Large intestine (tissue), 12 donors: ENCODE results near the gene GTF3C5. TPM values are rescaled to one million over a fixed set of nuclear protein-coding genes. Genes with fewer than 3 reads are reported as not detected.

Experiments
- DNase-seq, 2 donors: peaks; one replicate each; pipeline versions ENCODE4 v3.0.0 to v3.0.0-alpha.2; 2013
- H3K27ac ChIP-seq: one replicate; pipeline ENCODE4 v1.5.1; 2013; ENCODE audit warnings: low read length
- H3K27me3 ChIP-seq: 2 replicates; pipeline ENCODE4 v1.6.1; 2013; ENCODE audit warnings: low read length; ENCODE audit not compliant: control insufficient read depth, insufficient read depth
- H3K36me3 ChIP-seq: 2 replicates; pipeline ENCODE4 v1.6.1; 2013; ENCODE audit warnings: low read length; ENCODE audit not compliant: control insufficient read depth, insufficient read depth
- H3K4me1 ChIP-seq: one replicate; pipeline ENCODE4 v1.6.1; 2013; ENCODE audit warnings: low read length; ENCODE audit not compliant: control insufficient read depth, insufficient read depth
- H3K4me3 ChIP-seq: one replicate; pipeline ENCODE4 v1.5.1; 2013; ENCODE audit warnings: low read length
- H3K9me3 ChIP-seq: one replicate; pipeline ENCODE4 v1.6.1; 2013; ENCODE audit warnings: mild to moderate bottlenecking, low read depth, low read length, moderate library complexity; ENCODE audit not compliant: control insufficient read depth
- WGBS: methylation state at CpG from one replicate; pipeline ENCODE4 v1.1.5; 2013; ENCODE audit warnings: low lambda C conversion rate; ENCODE audit not compliant: insufficient coverage; 5-methylcytosine and 5-hydroxymethylcytosine counted together
- long read RNA-seq, 11 donors: transcript quantifications; one replicate each; lab custom pipeline, GENCODE V29; 2026
- polyA plus RNA-seq: library from polyadenylated mRNA; unstranded; fragments of 120-200 nt; gene quantifications from one replicate; pipeline ENCODE4 v1.2.1, GENCODE V29; 2013

GTF3C5 gene, protein sequence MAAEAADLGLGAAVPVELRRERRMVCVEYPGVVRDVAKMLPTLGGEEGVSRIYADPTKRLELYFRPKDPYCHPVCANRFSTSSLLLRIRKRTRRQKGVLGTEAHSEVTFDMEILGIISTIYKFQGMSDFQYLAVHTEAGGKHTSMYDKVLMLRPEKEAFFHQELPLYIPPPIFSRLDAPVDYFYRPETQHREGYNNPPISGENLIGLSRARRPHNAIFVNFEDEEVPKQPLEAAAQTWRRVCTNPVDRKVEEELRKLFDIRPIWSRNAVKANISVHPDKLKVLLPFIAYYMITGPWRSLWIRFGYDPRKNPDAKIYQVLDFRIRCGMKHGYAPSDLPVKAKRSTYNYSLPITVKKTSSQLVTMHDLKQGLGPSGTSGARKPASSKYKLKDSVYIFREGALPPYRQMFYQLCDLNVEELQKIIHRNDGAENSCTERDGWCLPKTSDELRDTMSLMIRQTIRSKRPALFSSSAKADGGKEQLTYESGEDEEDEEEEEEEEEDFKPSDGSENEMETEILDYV
- 54.8 TPM for polyA plus RNA-seq
- long read RNA-seq, donor 1, partial matches to known transcripts: 5 of 9 reads
- long read RNA-seq, donor 1, other reads (novel, unspliced or antisense): 0 of 9 reads
- long read RNA-seq, donor 2, transcript GTF3C5-202 (11 exons, 2,406 nt): major isoform, 6 of 9 reads
- long read RNA-seq, donor 2, partial matches to known transcripts: 0 of 9 reads
- long read RNA-seq, donor 2, other reads (novel, unspliced or antisense): 0 of 9 reads
- long read RNA-seq, donor 3: 0 reads
- long read RNA-seq, donor 4, partial matches to known transcripts: 0 of 2 reads
- long read RNA-seq, donor 4, other reads (novel, unspliced or antisense): 0 of 2 reads
- long read RNA-seq, donor 5, transcript GTF3C5-202 (11 exons, 2,406 nt): major isoform, 5 of 8 reads
- long read RNA-seq, donor 5, partial matches to known transcripts: 0 of 8 reads
- long read RNA-seq, donor 5, other reads (novel, unspliced or antisense): 0 of 8 reads
- long read RNA-seq, donor 6, transcript GTF3C5-202 (11 exons, 2,406 nt): major isoform, 5 of 26 reads
- long read RNA-seq, donor 6, partial matches to known transcripts: 20 of 26 reads
- long read RNA-seq, donor 6, other reads (novel, unspliced or antisense): 0 of 26 reads
- long read RNA-seq, donor 7, transcript GTF3C5-202 (11 exons, 2,406 nt): major isoform, 6 of 9 reads
- long read RNA-seq, donor 7, partial matches to known transcripts: 0 of 9 reads
- long read RNA-seq, donor 7, other reads (novel, unspliced or antisense): 0 of 9 reads
- long read RNA-seq, donor 8, transcript GTF3C5-202 (11 exons, 2,406 nt): major isoform, 10 of 24 reads
- long read RNA-seq, donor 8, transcript GTF3C5-204 (12 exons, 2,110 nt): minor isoform, 5 of 24 reads
- long read RNA-seq, donor 8, partial matches to known transcripts: 5 of 24 reads
- long read RNA-seq, donor 8, other reads (novel, unspliced or antisense): 0 of 24 reads
- long read RNA-seq, donor 9, transcript GTF3C5-202 (11 exons, 2,406 nt): major isoform, 6 of 9 reads
- long read RNA-seq, donor 9, partial matches to known transcripts: 0 of 9 reads
- long read RNA-seq, donor 9, other reads (novel, unspliced or antisense): 0 of 9 reads
- long read RNA-seq, donor 10, transcript GTF3C5-202 (11 exons, 2,406 nt): major isoform, 8 of 26 reads
- long read RNA-seq, donor 10, partial matches to known transcripts: 14 of 26 reads
- long read RNA-seq, donor 10, other reads (novel, unspliced or antisense): 0 of 26 reads
- long read RNA-seq, donor 11, transcript GTF3C5-202 (11 exons, 2,406 nt): major isoform, 7 of 8 reads
- long read RNA-seq, donor 11, partial matches to known transcripts: 0 of 8 reads
- long read RNA-seq, donor 11, other reads (novel, unspliced or antisense): 0 of 8 reads

DNA sequence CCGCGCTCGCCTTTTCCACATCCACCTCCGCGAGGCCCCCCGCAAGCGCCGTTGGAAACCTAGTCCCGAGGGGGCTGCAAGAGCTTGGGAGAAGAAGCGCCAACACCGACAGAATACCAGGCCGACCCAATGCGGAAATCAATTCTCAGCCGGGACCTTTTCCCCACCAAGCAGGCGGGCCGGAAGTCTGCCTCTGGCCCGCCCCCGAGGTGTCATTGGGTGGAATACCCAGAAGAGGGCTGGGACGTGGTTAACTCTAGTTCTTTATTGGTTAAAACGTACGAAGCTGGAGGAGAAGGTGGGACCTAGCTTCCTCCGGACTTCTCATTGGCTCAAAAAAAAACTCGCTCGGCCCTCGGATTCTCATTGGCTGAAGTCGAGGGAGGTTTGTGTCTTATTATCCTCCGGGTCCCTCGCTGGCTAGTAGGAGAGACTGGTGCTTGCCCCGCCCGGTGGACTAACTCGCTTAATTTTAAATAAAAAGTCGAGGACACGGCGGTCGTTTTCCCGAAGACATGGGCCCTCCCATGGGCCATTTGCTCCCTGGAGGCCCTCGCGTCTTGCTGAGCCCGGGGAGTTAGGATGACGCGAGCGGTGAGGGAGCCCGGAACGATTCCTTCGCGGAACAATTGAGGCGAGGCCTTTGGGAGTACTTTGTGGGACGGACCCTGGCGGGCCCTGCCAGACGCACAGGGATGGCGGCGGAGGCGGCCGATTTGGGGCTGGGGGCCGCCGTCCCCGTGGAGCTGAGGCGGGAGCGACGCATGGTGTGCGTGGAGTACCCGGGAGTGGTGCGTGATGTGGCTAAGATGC is at the start of gene GTF3C5:
GTF3C5 (plus strand) TSS at position 681 of the 813 bp plus-strand sequence; CDS start at position 696, 15 bp downstream.
- H3K4me3 ChIP-seq: peak within 1 kb of the TSS; percentile 100
- WGBS: no CpG with 5 or more reads among the region's 63 CpGs
- peaks cover 12% of the 10 kb centered on the region for H3K36me3 ChIP-seq
- H3K27me3 ChIP-seq: no peaks in the 10 kb centered on the region
- H3K9me3 ChIP-seq: no peaks in the 10 kb centered on the region
- peak; percentile 97 to 99 for DNase-seq
- peaks cover 10% of the 10 kb centered on the region for H3K4me1 ChIP-seq
- H3K27ac ChIP-seq: peak within 1 kb of the TSS; percentile 88

DNA sequence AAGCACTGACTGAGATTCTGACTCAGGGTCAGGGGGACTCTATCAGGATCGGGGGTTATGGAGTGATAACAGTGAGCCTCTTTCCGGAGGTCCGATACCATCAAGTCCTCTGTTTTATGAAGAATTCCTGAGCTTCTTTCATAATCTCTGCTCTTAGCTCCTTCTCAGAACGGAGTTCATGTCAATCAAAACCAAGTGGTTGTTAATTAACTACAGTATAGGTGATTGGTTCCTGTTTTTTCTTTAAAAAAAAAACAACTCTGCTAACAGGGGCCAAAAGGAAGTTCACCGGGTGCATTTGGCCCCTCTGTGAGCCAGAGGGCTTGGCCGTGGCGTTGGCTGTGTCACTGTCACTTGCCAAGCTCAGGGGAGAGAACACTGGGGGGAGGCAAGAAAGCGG is 48.3 kb upstream of the GTF3C5 start:
- H3K27ac ChIP-seq: peak overlapping the region; percentile 82
- no CpG with 5 or more reads among the region's 8 CpGs for WGBS
- peaks cover 9% of the 10 kb centered on the region for H3K27me3 ChIP-seq
- peak in 1 of 2 donors; percentile 74 for DNase-seq
- no peak overlapping the region for H3K4me3 ChIP-seq
- no peaks in the 10 kb centered on the region for H3K9me3 ChIP-seq
- peaks cover 56% of the 10 kb centered on the region for H3K4me1 ChIP-seq
- H3K36me3 ChIP-seq: no peaks in the 10 kb centered on the region

DNA sequence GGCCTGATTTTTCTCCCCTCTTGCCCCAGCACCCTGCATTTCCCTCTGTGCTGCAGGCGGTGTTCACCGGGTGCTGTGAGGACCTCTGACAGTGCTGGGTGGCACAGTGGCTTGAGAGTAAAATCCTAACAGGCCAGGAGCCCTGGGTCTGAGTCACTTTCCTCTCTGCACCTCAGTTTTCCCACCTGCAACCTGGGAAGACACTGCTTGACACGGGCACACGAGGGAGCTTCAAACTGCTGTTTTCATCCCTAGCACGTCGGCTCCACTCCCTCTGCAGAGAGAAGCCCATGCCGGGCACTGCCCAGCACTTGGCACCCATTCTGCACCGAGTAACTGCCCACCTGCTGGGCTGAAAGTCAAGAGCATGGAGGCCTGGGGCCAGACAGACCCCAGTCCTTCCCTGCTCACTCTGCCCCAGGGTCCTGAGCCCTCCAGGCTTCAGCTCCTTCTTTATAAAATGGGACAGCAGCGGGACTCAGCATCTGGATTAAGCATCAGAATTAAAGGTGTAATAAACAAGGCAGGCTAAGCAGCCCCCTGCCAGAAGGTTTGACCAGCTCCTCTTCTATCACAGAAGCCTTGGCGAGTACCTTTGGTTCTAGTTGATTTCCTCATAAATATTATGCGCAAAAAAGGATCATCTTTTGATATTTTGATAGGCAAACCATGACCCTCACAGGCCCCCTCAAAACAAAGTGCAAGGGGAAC is 47.2 kb upstream of the GTF3C5 start:
- Histone ChIP-seq H3K9me3 (no peaks in the 10 kb centered on the region), H3K4me1 (peaks cover 58% of the 10 kb centered on the region), H3K27me3 (peaks cover 6% of the 10 kb centered on the region), H3K4me3 (no peak overlapping the region), H3K27ac (no peak overlapping the region), H3K36me3 (no peaks in the 10 kb centered on the region)
- no CpG with 5 or more reads among the region's 11 CpGs for WGBS
- no peak for DNase-seq

DNA sequence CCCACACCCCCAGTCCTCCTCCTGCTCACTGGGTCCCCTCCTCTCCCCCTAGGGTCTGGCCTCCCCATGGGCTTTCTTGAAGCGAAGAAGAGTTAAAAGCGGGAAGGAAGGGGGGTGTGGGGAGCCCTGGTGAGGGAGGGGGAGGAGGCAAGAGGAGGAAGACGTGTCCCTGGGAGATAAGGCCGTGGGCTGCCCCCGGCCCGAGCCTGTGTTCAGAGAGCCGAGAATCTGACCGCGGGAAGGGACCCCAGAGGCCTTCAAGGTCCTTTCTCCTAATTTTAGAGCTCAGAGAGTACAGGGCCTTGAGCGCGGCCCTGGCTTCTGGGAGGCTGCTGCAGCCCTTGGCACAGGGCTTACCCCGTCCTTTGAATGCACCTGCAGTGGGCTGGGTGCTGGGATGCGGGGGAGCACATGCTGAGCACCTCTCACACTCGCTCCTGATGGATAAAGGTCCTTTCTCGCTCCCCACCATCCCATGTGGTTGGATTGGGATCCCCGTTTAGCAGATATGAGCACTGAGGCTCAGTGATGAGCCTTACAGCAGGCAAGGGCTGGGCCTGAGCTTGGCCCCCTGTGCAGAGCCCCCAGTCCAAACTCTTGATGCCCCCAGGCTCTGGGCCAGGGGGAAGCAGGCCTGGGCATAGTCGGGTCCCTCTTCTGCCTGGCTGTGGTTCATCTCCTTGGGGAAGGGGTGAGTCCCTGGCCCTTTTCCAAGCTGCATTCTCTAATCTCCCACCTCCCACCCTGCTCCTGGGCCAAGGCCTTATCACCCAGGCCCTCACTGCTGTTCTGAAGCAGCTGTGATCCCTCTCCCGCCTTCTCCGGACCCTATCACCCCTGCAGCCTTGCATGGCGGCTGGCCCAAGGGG is 46.4 kb upstream of the GTF3C5 start:
- Histone ChIP-seq H3K27ac (no peak overlapping the region), H3K27me3 (peaks cover 2% of the 10 kb centered on the region), H3K36me3 (no peaks in the 10 kb centered on the region), H3K4me1 (peaks cover 56% of the 10 kb centered on the region), H3K9me3 (peaks cover under 1% of the 10 kb centered on the region), H3K4me3 (no peak overlapping the region)
- WGBS: no CpG with 5 or more reads among the region's 20 CpGs
- no peak for DNase-seq

DNA sequence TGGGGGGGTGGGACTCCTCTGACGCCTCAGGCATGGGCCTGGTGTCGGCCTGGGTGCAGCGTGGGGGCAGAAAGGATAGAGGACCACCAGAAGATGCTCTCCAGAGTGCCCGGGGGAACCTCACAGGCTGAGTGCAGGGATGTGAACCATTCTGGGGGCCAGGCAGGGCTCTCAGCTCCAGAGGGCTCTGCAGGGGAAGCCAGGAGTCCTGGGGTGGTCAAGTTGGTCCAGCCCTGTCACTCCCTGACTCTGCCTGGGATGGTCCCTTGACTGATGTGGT is 45.8 kb upstream of the GTF3C5 start:
- no peak overlapping the region for H3K27ac ChIP-seq
- no peak for DNase-seq
- no peaks in the 10 kb centered on the region for H3K36me3 ChIP-seq
- no peaks in the 10 kb centered on the region for H3K27me3 ChIP-seq
- WGBS: no CpG with 5 or more reads among the region's 4 CpGs
- H3K9me3 ChIP-seq: peaks cover 3% of the 10 kb centered on the region
- peaks cover 56% of the 10 kb centered on the region for H3K4me1 ChIP-seq
- H3K4me3 ChIP-seq: no peak overlapping the region

DNA sequence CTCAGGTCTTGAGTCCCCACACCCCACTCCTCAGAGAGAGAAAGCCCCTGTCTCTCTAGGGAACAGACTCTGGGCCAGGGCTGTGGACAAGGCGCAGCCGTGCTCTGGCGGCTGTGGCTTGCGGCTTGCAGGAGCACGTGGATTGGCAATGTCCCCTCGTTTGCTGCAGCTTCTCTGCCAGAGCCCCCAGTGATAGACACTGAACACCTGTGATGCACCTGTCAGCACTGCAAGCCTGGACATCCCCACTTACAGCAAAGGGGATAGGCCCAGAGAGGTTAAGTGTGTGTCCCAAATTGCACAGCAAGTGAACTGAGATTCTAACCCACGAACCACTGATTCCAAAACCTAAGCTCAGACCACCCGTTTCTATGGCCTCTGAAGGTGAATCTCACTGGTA is 45.3 kb upstream of the GTF3C5 start:
- no peak overlapping the region for H3K4me3 ChIP-seq
- no CpG with 5 or more reads among the region's 8 CpGs for WGBS
- H3K27me3 ChIP-seq: no peaks in the 10 kb centered on the region
- peak overlapping the region; percentile 73 for H3K27ac ChIP-seq
- H3K36me3 ChIP-seq: no peaks in the 10 kb centered on the region
- H3K4me1 ChIP-seq: peaks cover 56% of the 10 kb centered on the region
- no peak for DNase-seq
- H3K9me3 ChIP-seq: peaks cover 3% of the 10 kb centered on the region

DNA sequence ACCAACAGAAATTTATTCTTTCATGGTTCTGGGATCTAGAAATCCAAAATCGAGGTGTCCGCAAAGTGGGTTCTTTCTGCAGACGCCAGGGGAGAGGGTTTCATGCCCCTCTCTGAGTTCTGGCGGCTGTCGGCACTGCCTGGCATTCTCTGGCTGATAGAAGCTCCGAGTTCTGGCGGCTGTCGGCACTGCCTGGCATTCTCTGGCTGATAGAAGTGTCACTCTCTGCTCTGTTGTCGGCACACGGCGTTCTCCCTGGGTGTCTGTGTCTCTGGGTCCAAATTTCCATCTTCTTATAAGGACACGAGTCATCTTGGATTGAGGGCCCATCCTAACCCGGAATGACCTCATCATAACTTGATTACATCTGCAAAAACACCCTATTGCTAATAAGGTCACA is 44.7 kb upstream of the GTF3C5 start:
- no peaks in the 10 kb centered on the region for H3K36me3 ChIP-seq
- H3K27me3 ChIP-seq: no peaks in the 10 kb centered on the region
- peaks cover 56% of the 10 kb centered on the region for H3K4me1 ChIP-seq
- H3K4me3 ChIP-seq: no peak overlapping the region
- H3K27ac ChIP-seq: peak overlapping the region; percentile 73
- WGBS: 70% methylated on average over 2 of the region's 13 CpGs
- H3K9me3 ChIP-seq: peaks cover 3% of the 10 kb centered on the region
- no peak for DNase-seq
